GM23248 (cell line): ENCODE measurements around the gene NAALADL2.

ENCODE experiments used
- EZH2 ChIP-seq: fragments of 200-600 bp; sonication (generic); IDR thresholded peaks from 2 replicates; pipeline ENCODE4 v1.6.1; 2018; ENCODE audit warnings: antibody characterized with exemption, mild to moderate bottlenecking; ENCODE audit not compliant: insufficient read depth, poor library complexity, severe bottlenecking
- EZH2phosphoT487 ChIP-seq: fragments of 200-600 bp; sonication (generic); IDR thresholded peaks from 2 replicates; pipeline ENCODE4 v1.6.1; 2018; ENCODE audit warnings: antibody characterized with exemption, moderate library complexity, mild to moderate bottlenecking, low read depth; ENCODE audit not compliant: insufficient read depth

DNA sequence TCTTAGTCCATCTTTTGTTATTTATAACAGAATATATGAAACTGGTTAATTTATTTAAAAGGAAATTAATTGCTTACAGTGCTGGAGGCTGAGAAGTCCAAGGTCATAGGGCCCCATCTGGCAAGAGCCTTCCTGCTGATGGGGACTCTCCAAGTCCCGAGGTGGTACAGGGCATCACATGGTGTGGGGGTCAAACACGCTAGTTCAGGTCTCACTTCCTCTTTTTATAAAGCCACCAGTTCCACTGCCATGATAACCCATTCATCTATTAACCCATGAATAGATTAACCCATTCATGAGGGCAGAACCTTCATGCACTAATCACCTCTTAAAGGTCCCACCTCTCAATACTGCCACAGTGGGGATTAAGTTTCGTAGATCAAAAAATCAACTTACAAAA, 659.3 kb downstream of the NAALADL2 start:
- TF ChIP-seq EZH2phosphoT487 (no peak), EZH2 (no peak)
